Transverse colon (tissue), 3 donors: ENCODE measurements around the gene CPD.
"Not testable (repeated sequence)": the region's sequence is repeated elsewhere in the genome, so short reads cannot be mapped to it uniquely, and the experiment has no call there.

Source experiments
- EP300 ChIP-seq: sonication (generic); formaldehyde crosslinking; IDR thresholded peaks from one replicate; pipeline ENCODE4 v1.6.1; 2017; ENCODE audit warnings: antibody characterized with exemption, low read depth
- TF ChIP-seq, protein P1 (sequence below), 5 experiments: fragments of 200-600 bp in 3 of 5; fragments of 450-650 bp in 2 of 5; sonication (generic) in 3 of 5; IDR thresholded peaks; 1 replicate in 2 of 5; 2 replicates in 3 of 5; pipeline ENCODE4 v1.5.1; 2016 to 2017; ENCODE audit warnings: antibody characterized with exemption in 5 of 5, inconsistent platforms in 3 of 5, mild to moderate bottlenecking in 2 of 5, moderate library complexity in 1 of 5

DNA sequence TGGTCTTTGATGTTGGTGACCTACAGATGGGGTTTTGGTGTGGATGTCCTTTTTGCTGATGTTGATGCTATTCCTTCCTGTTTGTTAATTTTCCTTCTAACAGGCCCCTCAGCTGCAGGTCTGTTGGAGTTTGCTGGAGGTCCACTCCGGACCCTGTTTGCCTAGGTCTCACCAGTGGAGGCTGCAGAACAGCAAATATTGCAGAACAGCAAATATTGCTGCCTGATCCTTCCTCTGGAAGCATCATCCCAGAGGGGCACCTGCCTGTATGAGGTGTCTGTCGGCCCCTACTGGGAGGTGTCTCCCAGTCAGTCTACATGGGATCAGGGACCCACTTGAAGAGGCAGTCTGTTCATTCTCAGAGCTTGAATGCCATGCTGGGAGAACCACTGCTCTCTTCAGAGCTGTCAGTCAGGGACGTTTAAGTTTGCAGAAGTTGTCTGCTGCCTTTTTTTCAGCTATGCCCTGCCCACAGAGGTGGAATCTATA, 33.3 kb downstream of the CPD start:
- TF ChIP-seq, protein P1, sequence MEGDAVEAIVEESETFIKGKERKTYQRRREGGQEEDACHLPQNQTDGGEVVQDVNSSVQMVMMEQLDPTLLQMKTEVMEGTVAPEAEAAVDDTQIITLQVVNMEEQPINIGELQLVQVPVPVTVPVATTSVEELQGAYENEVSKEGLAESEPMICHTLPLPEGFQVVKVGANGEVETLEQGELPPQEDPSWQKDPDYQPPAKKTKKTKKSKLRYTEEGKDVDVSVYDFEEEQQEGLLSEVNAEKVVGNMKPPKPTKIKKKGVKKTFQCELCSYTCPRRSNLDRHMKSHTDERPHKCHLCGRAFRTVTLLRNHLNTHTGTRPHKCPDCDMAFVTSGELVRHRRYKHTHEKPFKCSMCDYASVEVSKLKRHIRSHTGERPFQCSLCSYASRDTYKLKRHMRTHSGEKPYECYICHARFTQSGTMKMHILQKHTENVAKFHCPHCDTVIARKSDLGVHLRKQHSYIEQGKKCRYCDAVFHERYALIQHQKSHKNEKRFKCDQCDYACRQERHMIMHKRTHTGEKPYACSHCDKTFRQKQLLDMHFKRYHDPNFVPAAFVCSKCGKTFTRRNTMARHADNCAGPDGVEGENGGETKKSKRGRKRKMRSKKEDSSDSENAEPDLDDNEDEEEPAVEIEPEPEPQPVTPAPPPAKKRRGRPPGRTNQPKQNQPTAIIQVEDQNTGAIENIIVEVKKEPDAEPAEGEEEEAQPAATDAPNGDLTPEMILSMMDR (IDR thresholded peaks at IDR 0.05), result not testable (repeated sequence)
- not testable (repeated sequence) for TF ChIP-seq EP300
